ENCODE data around the gene COA5. TPM values are rescaled to one million over a fixed set of nuclear protein-coding genes. Genes with fewer than 3 reads are reported as not detected.

COA5 gene
- total RNA-seq, 1 donor from 2014 or later: 21.7 TPM

GRCh38 chr2:98552499-98553179, 55.7 kb downstream of the COA5 start:
- DNase-seq (ENCODE audit: low read depth, low spot score): no peak

GRCh38 chr2:98551316-98551715, 57.0 kb downstream of the COA5 start:
- DNase-seq (ENCODE audit: low read depth, low spot score): no peak

- DNase-seq (ENCODE audit: low read depth, low spot score): no peak
Observed at GRCh38 chr2:98550165-98550564, 58.1 kb downstream of the COA5 start.

Other genes with a start within 250 kb of the COA5 start
- gene INPP4A, start 163.7 kb downstream of the COA5 start, total RNA-seq: 38.7 and 41.7 TPM in 2 replicates
- 38.3 and 41.6 TPM in 2 replicates for gene UNC50, start 77 bp upstream of the COA5 start, total RNA-seq
- gene MGAT4A, start 122.6 kb upstream of the COA5 start, total RNA-seq: 65.4 and 68.8 TPM in 2 replicates